ENCODE results near the gene PBX2. TPM values are rescaled to one million over a fixed set of nuclear protein-coding genes. Genes with fewer than 3 reads are reported as not detected.
"Not testable (repeated sequence)": the region's sequence is repeated elsewhere in the genome, so short reads cannot be mapped to it uniquely, and the experiment has no call there.

Gene PBX2
- total RNA-seq, 1 donor from 2014 or later: 36.5 TPM

DNA sequence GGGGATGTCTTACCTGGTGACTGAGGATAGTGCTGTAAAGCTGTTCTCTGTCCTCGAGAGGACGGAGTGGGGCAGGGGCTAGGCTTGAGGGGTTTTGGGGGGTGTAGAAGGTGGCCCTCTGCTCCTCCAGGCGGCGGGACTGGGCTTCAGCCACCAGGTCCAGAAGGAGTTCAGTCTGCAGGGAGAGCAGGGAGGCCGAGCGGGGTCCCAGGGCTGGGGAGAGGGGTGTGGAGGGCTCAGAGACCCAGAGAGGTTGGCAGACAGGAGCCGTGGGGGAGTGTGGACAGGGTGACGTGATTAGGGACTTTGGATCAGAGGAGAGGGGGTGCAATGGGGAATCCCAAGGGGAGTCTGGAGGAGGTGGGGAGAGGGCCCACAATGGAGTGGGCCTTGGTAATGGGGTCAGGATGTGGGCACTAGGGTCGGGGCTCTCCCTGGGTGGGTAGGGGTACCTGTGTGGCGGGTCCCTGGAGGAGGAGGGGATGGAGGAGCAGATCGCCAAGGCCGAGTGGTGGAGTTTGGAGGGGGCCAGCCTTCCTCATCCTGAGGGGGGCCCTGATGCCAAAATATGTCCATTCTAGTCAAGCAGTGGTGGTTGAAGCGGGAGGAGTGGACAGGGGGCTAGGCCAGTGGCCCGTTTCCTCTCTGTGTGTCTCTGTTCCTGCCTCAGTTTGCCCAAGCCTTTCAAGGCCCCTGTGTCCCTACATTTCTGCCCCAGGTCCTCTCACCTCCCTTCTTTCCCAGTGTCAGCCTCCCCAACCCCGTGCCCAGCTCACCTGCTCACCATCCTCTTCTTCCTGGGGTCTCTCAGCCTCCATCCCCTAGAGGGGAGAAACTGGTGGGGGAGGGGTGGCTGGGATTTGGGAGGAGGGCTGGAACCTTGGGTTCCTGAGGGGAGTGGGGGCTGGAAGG is 1.9 kb upstream of the PBX2 start:
- Histone ChIP-seq H3K27ac (replicated peaks) (peak overlapping the region; percentile 98), H3K9me3 (replicated peaks) (no peaks in the 10 kb centered on the region), H3K36me3 (peaks cover 10% of the 10 kb centered on the region), H3K4me1 (peaks cover 85% of the 10 kb centered on the region), H3K27me3 (ENCODE audit: low read depth) (no peaks in the 10 kb centered on the region), H3K4me3 (peak overlapping the region; percentile 83)
- TF ChIP-seq, protein P1, sequence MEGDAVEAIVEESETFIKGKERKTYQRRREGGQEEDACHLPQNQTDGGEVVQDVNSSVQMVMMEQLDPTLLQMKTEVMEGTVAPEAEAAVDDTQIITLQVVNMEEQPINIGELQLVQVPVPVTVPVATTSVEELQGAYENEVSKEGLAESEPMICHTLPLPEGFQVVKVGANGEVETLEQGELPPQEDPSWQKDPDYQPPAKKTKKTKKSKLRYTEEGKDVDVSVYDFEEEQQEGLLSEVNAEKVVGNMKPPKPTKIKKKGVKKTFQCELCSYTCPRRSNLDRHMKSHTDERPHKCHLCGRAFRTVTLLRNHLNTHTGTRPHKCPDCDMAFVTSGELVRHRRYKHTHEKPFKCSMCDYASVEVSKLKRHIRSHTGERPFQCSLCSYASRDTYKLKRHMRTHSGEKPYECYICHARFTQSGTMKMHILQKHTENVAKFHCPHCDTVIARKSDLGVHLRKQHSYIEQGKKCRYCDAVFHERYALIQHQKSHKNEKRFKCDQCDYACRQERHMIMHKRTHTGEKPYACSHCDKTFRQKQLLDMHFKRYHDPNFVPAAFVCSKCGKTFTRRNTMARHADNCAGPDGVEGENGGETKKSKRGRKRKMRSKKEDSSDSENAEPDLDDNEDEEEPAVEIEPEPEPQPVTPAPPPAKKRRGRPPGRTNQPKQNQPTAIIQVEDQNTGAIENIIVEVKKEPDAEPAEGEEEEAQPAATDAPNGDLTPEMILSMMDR (IDR thresholded peaks at IDR 0.05; ENCODE audit: borderline replicate concordance): no peak
- intact Hi-C loops (cut with micrococcal nuclease): no loop called here
- DNase-seq: no peak

DNA sequence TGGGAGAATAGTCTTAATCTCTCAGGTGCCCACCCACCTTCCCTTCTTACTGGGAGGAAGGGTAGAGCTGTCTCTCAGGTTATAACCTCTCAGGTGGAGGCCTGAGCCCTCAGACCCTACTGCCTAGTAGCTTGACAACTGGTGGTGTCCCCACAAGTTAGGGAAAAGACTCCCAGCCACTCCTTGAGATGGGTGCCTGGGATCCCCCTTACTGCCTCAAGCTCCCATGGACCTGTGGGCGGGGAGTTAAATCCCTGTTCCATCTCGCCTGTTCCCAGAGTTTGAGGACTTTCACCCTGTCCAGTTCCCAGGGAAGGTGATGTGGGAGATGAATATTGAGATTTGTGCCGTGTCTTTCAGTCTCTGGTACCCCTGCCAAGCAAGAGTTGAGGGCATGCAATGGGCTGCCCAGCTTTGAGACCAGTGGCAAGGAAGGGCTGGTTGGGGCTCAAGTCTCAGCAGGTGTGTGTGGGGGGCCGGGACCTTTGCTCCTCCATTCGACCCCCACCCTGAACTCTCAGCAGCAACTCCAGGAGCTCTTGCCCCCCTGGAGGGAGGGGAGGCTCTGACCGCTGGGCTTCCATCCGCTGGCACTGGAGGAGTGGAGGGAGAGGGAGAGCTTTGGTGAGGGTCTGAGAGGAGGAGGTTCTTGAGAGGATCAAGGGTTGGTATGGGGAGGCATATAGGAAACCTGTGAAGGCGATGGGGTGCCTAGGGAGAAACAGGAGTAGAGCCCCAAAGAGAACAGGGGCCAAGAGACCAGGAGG is 1.1 kb upstream of the PBX2 start:
- intact Hi-C loops (cut with micrococcal nuclease): no loop called here
- H3K9me3 ChIP-seq (replicated peaks): no peaks in the 10 kb centered on the region
- TF ChIP-seq, protein P1 (IDR thresholded peaks at IDR 0.05; ENCODE audit: borderline replicate concordance): no peak
- no peaks in the 10 kb centered on the region for H3K27me3 ChIP-seq (ENCODE audit: low read depth)
- H3K4me3 ChIP-seq: peak overlapping the region; percentile 83
- H3K4me1 ChIP-seq: peaks cover 85% of the 10 kb centered on the region
- peaks cover 16% of the 10 kb centered on the region for H3K36me3 ChIP-seq
- no peak for DNase-seq
- peak overlapping the region; percentile 98 for H3K27ac ChIP-seq (replicated peaks)

DNA sequence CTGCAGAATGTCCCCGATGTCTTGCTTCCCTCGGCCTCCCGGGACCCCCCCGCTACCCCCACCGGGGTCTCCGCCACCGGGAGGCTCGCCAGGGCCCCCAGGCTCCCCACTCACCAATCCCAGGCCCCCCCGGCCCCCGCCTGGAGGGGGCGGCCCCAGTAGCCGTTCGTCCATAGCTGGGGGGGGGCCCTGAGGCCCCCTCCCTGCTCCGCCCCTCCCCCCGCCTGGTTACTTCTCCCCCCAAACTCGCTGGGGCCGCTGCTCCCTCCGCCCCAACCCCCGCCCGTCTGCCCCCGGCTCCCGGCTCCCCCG is 304 bp downstream of the PBX2 start:
- H3K9me3 ChIP-seq (replicated peaks): no peaks in the 10 kb centered on the region
- peak; percentile 44 for DNase-seq
- intact Hi-C loops (cut with micrococcal nuclease): no loop called here
- H3K4me1 ChIP-seq: peaks cover 85% of the 10 kb centered on the region
- H3K27ac ChIP-seq (replicated peaks): peak overlapping the region; percentile 98
- no peaks in the 10 kb centered on the region for H3K27me3 ChIP-seq (ENCODE audit: low read depth)
- H3K4me3 ChIP-seq: peak overlapping the region; percentile 83
- H3K36me3 ChIP-seq: peaks cover 16% of the 10 kb centered on the region
- TF ChIP-seq, protein P1 (IDR thresholded peaks at IDR 0.05; ENCODE audit: borderline replicate concordance): no peak

- intact Hi-C loops (cut with micrococcal nuclease): no loop called here
- Histone ChIP-seq H3K27me3 (ENCODE audit: low read depth) (no peaks in the 10 kb centered on the region), H3K9me3 (replicated peaks) (no peaks in the 10 kb centered on the region), H3K4me3 (peak overlapping the region; percentile 83), H3K4me1 (peaks cover 85% of the 10 kb centered on the region), H3K36me3 (peaks cover 16% of the 10 kb centered on the region), H3K27ac (replicated peaks) (peak overlapping the region; percentile 98)
- TF ChIP-seq, protein P1 (IDR thresholded peaks at IDR 0.05; ENCODE audit: borderline replicate concordance): no peak
- no peak for DNase-seq
Observed at GRCh38 chr6:32189069-32189741, 797 bp downstream of the PBX2 start.

GRCh38 chr6:32188381-32189068 is 1.5 kb downstream of the PBX2 start:
- Histone ChIP-seq H3K27ac (replicated peaks) (peak overlapping the region; percentile 98), H3K4me3 (peak overlapping the region; percentile 83), H3K4me1 (peaks cover 91% of the 10 kb centered on the region), H3K9me3 (replicated peaks) (no peaks in the 10 kb centered on the region), H3K27me3 (ENCODE audit: low read depth) (no peaks in the 10 kb centered on the region), H3K36me3 (peaks cover 16% of the 10 kb centered on the region)
- no peak for DNase-seq
- intact Hi-C loops (cut with micrococcal nuclease): no loop called here
- TF ChIP-seq, protein P1 (IDR thresholded peaks at IDR 0.05; ENCODE audit: borderline replicate concordance): no peak

DNA sequence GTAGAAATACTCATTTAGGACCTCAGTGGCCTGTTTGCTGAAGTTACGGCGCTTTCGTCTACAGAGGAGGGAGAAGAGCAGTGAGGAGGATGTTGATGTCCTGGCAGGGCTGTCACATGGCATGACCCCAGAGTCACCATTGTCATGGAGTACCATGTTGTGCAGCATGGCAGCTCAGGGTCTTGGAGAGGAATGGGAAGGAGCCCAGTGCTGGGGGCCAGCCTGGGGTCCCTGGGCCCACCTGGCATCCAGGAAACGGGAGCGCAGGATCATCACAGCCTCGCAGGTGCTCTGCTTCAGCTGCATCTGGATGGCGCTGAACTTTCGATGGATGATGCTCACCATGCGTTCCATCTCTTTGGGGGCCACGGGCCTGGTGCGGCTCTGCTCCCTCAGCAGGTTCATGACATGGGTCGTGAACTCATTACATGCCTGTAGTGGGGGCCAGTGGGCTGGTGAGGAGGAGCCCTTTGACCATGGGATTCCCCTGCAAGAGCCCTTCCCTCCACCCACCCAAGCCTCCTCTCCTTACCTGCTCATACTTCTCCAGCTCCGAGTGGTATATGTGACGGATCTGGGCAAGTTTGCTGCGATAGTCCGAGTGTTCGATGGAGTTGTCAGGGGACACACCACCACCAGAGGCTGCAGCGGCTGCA is 2.1 kb downstream of the PBX2 start:
- H3K4me3 ChIP-seq: peak overlapping the region; percentile 83
- DNase-seq; H3K9me3 ChIP-seq (replicated peaks); H3K27me3 ChIP-seq (ENCODE audit: low read depth); intact Hi-C loops (cut with micrococcal nuclease): not testable (repeated sequence)
- peak overlapping the region; percentile 98 for H3K27ac ChIP-seq (replicated peaks)
- peaks cover 91% of the 10 kb centered on the region for H3K4me1 ChIP-seq
- H3K36me3 ChIP-seq: peaks cover 18% of the 10 kb centered on the region
